ENCODE measurements around the gene SYT6.
"Not testable (repeated sequence)": the region's sequence is repeated elsewhere in the genome, so short reads cannot be mapped to it uniquely, and the experiment has no call there.

Gene SYT6

GRCh38 chr1:114063544-114063943 lies 90.1 kb downstream of the SYT6 start:
- DNase-seq: no peak

GRCh38 chr1:114062477-114063099 lies 91.1 kb downstream of the SYT6 start:
- no peak for DNase-seq

- DNase-seq: no peak
Measured at GRCh38 chr1:114061121-114061830, 92.4 kb downstream of the SYT6 start.

DNA sequence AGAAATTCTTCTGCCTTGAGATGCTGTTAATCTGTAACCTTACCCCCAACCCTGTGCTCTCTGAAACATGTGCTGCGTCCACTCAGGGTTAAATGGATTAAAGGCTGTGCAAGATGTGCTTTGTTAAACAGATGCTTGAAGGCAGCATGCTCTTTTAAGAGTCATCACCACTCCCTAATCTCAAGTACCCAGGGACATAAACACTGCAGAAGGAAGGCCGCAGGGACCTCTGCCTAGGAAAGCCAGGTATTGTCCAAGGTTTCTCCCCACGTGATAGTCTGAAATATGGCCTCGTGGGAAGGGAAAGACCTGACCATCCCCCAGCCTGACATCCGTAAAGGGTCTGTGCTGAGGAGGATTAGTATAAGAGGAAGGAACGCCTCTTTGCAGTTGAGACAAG lies 95.4 kb downstream of the SYT6 start:
- DNase-seq: not testable (repeated sequence)

GRCh38 chr1:114054148-114054547 lies 99.5 kb downstream of the SYT6 start:
- no peak for DNase-seq

DNA sequence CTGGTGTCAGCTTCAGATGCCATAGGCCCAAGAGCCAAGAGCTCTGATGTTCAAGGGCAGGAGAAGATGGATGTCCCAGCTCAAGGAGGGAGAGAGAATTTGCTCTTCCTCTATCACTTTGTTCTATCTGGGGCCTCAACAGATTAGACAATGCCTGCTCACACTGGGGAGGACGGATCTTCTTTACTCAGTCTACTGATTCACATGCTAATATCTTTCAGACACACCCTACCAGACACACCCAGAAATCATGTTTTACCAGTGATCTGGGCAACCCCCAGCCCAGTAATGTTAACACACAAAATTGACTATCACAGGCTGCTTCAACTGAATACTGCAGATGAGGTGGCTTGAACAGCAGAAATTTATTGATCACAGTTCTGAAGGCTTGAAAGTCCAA lies 105.4 kb downstream of the SYT6 start:
- no peak for DNase-seq

DNA sequence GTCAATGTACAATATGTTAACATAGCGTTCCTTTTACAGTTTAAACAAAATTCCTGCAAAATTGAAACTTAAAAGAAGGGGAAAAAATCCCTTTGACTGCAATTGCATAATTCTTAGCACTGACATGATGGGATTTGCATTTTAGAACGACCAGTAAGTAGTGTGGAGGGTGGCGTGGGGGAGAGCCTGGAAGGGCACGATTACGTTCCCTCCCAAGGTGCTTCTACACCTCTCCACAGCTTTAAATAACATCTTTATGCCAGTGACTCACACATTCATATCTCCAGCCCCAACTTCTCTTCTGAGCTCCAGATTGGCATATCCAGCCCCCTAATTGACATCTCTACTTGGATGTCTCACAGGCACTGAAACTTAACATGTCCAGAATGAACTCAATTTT lies 110.1 kb downstream of the SYT6 start:
- DNase-seq: no peak

- no peak for DNase-seq
Measured at GRCh38 chr1:114043054-114043453, 110.6 kb downstream of the SYT6 start.

GRCh38 chr1:114040273-114041015 lies 113.2 kb downstream of the SYT6 start:
- DNase-seq: no peak

Measured in CD4-positive, alpha-beta T cell treated with Interferon gamma for 1 hour (primary cell).